Activated CD4-positive, alpha-beta T cell treated with anti-CD3 and anti-CD28 coated beads for 24 hours (primary cell): ENCODE measurements around the gene BST2.
A peak's percentile ranks its signal among the peaks of the same experiment; 100 is the strongest.
"Not testable (repeated sequence)": the region's sequence is repeated elsewhere in the genome, so short reads cannot be mapped to it uniquely, and the experiment has no call there.

Source experiments
- DNase-seq, 2 donors: peaks; one replicate each; pipeline ENCODE4 v3.0.0-alpha.2; 2020; ENCODE audit warnings: low read depth in 2 of 2

BST2 gene

DNA sequence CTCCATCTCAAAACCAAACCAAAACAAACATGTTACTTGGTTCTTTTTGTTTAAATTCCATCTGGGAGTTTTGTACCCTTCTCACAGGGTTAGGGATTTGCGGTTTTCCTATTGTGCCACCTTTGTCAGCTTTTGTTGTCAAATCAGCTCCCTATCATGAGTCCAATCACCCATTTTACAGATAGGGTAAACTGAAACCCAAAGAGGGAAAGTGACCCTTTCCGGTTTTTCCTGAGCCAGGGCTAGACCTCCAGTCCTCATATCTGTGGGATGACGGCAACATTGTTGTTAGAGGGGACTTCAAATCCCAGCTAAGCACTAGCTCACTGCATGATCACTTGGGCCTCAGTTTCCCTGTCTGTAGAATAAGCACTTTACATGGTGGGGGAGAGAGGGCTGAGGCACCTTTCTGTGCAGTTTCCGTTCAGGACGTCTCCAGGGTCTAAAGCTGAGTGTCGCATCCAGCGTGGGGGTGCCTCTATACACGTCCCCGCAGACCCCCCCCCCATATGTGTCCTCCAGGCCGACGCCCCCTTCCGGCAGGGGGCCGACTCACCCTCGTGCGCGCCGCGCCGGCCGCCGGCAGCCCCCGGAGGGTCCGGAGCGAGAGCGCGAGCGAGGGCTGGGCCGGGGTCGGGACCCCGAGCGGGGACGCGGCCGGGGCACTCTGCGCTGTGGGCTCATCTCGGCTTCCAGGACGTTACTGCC, 15.3 kb downstream of the BST2 start:
- no peak for DNase-seq

DNA sequence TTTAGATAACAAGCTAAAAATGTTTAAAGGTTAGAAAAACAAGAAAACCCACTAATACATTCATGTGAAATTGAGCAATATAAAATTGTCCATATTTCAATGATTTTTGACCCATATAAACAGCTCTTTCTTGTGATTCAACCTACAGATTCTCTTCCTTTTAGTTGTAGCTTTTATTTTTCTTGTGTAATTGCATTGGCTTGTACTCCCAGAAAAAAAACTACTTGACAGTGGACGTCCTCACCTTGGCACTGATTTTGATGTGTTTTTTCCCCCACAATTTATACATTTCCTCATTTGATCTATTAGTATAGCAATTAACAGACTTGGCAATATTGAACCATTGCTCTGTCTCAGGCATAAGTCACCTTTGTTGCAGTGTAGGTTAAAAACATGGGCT, 16.1 kb downstream of the BST2 start:
- no peak for DNase-seq

DNA sequence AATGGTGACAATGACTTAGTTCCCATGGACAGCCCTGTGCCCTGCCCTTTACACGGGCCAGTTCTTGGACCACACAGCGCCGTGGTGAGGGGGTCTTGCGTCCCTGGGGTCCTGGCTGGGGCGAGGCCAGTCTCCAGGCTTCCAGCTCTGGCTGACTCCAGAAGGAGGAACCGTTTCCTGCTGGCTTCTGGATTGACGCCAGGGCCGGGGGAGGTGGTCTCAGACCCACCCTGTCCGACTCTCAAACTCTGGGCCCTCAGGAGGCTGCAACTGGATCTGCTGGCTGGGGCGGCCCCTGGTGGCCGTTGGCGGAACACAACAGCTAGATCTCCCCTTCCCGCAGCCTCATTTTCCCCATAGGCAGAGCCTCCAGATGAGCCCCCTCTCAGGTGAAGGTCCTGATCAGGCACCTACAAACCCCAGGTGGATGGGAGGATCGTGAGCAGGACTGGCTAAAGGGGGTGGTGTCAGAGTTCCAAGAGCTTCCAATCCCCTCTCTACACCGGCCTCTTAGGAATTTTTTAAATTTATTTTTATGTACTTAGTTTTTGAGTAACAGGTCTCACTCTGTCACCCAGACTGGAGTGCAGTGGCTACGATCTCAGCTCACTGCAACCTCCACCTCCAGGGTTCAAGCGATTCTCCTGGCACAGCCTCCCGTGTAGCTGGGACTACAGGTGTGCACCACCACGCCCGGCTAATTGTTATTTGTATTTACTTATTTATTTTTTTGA, 19.4 kb downstream of the BST2 start:
- DNase-seq: peak; percentile 43 to 49

DNA sequence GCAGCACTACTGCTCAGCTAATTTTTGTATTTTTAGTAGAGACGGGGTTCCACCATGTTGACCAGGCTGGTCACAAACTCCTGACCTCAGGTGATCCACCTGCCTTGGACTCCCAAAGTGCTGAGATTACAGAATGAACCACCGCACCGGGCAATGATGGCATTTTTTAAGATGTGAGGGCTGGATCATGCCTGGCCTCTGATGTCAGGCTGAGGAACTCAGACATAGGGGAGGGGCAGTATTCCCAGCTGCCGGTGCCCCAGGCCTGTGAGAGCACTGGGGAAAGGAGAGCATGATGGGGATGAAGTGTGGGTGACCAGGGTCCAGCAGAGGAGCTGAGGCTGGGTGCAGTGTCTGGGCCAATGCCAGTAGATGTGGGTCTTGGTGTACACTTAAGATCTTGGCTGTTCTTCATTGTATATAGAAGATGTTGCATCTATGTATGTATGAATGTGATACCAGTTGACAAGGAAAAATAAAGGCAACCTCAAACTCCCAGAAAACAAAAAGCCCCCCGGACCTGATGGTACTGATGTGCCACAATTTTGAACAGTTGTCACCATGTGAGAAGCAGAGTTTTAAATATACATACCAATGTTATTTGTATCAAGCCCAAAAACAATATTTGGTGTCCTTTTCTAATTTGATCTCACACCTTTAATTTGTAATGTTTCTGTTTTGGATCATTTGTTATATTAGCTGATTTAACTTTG, 24.8 kb downstream of the BST2 start:
- no peak for DNase-seq

DNA sequence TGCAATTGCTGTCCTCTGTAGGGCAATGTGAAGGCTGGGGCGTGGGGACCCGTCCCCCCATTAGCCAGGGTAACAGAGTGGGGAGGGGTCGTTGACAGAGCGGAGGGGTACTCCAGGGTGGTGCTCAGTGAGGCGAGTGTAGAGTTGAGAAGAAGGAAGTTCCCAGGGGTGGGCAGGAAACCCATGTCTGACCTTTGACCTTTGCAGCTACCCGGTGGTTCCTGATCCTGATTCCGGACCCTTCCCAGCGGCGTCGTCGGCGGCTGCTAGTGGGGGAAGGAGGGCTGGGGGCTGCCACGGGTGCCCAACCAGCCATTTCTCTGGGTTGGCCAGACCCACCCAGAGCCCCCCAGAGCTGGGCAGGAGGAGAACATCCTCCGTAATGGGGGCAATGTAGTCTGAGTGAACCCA, 26.2 kb downstream of the BST2 start:
- DNase-seq: no peak

DNA sequence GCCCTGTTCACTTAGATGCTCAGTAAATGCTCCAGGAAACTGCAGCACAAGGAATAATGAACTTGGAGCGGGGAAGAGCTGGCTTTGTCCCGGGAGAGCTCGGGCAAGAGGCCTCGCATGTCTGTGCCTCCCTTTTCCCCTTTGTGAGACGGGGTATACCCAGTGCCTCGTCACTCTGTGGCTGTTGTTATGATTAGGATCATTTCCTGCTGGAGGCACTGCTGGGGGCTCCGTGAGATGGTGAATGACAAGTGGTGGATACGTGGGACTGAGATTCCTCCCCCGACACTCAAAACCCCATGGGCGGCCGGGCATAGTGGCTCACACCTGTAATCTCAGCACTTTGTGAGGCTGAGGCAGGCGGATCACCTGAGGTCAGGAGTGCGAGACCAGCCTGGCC, 27.2 kb downstream of the BST2 start:
- DNase-seq: no peak

DNA sequence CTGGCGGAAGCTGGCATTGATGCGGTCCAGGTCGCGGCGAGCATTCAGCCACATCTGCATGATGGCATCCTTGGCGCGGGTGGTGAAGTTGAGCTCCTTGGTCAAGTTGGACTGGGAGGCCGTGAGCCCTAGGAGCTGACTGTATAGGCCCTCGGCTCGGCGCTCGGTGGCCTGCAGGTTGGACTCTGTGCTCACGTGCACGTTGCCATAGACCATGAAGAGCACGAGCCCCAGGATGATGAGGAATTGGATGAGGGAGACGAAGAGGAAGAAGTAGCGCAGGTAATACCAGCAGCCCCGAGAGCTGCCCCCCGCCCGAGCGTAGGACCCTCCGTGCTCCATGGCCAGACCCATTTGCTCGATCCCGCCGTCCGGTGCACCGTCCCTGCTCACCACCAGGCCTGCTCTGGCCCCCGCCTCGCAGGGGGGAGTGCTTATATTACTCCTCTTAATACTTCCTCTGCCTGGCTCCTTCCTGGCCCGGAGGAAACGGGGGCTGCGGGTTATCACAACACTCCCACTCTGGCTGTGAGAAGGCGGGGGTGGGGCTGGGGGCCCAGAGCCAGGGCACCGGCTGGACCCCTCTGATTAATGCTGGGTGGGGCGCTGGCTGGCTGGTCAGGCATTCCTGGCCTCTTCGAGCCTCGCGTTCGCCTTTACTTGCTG, 28.4 kb downstream of the BST2 start, which contains the start of gene PLVAP:
TSS of gene PLVAP (minus strand) at position 408 of the 666 bp plus-strand sequence. CDS start at position 354, 54 bp downstream.
- DNase-seq: no peak

DNA sequence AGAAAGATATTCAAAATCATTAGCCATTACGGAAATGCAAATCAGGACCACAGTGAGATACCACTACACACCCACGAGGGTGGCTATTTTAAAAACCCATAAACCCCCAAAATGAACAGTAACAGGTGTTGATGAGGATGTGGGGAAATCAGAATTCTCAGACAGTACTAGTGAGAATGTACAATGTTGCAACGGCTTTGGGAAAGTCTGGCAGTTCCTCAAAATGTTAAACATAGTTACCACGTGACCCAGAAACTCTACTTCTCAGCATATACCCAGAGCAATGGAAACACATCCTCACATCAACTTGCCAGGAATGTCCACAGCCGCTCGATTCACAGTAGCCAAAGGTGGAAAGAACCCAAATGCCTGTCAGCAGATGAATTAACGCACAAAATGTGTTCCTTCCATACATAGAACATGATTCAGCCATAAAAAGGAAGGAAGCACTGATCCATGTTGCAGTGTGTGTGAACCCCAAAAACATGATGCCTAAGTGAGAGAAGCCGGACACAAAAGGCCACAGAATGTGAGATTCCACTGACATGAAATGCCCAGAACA, 35.3 kb downstream of the BST2 start:
- no peak for DNase-seq

DNA sequence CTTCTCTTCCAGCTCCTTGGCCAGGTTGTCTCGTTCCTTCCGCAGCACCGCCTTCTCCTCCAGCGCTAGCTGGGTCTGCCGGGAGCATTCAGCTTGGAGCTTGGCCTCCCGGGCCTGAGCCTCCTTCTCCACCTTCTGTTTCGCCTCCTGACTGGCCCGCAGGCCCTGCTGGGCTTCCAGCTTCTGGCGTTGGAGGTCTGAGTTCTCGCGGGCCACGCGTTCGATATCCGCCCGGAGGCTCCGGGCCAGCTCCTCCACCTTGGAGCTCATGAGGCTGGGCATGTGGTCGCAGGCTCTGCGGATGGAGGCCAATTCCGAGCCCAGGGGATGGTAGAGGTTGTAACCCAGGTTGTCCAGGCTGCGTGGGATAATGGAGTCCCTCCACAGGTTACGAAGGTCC, 40.1 kb downstream of the BST2 start:
- no peak for DNase-seq

DNA sequence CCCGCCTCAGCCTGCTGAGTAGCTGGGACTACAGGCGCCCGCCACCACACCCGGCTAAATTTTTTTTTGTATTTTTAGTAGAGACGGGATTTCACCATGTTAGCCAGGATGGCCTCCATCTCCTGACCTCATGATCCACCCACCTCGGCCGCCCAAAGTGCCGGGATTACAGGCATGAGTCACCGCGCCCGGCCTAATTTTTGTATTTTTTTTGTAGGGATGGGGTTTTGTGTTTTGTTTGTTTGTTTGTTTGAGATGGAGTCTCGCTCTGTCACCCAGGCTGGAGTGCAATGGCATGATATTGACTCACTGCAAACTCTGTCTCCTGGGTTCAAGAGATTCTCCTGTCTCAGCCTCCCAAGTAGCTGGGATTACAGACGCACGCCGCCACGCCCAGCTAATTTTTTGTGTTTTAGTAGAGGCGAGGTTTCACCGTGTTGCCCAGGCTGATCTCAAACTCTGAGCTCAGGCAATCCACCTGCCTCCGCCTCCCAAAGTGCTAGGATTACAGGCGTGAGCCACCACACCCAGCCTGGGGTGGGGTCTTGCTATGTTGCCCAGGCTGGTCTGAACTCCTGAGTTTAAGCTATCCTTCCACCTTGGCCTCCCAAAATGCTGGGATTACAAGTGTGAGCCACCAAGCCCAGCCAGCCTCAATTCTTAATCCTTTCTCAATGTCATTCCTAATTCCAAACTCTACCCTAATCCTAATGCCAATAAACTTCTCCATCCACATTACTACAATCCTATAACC, 41.4 kb downstream of the BST2 start:
- DNase-seq: not testable (repeated sequence)

DNA sequence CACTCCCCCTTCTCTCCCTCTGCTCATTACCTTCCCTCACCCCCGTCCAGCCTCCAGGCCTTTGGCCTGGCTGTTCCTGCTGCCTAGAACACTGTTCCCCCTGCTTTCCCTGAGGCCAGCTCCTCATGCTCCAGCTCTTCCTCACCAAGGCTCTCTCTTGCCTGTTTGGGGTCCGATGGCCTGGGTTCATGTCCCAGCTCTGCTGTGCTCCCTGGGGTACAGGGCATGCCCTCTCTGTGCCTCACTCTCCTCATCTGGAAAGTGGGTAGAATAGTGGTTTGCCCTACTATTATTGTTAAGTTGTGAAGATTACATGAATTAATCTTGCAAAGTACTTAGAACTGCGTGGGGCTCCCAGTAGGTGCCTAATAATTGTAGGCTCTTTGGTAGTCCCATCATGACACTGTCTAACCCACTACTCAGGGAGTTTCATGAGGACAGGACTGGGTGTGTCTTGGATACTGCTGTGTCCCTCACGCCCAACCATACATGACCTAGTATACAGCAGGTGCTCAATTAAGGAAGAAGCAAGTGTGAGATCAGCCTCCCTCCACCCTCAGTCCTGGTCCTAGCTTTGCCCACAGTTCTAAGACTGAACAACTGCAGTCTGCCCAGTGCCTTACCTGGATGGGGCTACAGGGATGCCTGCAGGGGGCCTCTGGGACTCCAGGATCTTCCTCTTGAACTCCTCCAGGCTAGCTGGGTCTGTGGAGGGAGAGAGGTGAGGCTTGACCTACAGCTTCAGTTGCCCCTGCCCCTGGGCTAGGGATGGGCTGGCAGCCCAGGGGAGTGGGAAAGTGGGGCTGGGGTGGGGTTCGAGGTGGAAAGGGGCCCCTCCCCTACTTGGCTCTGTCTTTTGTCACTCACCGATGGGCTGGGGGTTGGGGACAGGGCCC, 45.3 kb downstream of the BST2 start:
- DNase-seq: no peak

DNA sequence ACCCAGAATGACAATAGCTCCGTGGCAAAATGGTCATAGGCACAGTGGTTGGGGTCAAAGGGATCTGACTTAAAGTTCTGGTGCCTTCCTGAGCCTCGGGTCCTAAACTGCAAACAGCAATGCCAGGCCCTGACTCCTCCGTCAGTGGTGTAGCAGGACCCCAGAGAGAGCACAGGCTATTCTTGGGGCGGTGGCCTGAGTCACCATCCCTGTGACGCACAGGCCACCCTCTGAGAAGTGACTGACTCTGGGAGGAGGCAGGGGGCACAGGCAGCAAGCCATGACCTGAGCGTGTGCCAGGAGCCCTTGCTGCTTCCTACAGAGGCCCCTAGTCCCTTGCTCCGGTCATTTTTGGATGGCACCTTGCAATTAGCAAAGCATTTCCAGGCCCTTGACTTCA, 47.0 kb downstream of the BST2 start:
- DNase-seq: no peak

DNA sequence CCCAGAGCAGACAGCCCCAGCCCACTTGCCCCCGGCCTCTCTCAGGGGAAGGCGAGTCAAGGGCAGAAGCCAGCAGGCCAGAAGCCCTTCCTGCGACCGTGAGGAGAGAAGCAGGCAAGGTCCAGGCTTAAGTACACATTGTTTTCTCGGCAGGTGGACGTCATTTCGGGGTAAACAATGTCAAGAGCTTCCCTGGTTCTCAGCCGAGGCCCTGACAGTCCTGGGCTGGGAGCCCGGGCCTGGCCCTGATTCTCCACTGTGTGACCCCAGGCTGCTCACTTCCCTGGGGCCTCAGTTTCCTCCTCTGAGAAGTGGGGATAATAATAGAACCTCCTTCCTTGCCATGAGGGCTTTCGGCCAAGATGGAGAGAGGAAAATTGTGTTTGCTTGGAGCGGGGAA, 47.7 kb downstream of the BST2 start:
- no peak for DNase-seq

DNA sequence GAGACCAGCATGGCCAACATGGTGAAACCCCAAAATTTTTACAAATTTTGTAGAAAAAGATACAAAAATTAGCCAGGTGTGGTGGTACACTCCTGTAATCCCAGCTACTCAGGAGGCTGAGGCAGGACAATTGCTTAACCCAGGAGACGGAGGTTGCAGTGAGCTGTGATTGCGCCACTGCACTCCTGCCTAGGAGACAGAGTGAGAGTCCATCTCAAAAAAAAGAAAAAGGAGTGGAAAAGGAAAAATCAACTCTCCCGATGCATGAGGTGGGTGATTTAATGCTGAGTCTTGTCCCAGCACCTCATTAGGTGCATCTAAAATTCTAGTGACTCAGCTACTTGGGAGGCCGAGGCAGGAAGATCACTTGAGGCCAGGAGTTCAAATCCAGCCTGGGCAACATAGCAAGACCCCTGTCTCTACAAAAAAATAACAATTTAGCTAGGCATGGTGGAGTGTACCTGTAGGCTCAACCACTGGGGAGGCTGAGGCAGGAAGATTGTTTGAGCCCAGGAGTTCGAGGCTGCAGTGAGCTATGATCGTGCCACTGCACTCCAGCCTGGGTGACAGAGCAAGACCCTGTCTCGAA, 48.3 kb downstream of the BST2 start:
- DNase-seq: no peak

DNA sequence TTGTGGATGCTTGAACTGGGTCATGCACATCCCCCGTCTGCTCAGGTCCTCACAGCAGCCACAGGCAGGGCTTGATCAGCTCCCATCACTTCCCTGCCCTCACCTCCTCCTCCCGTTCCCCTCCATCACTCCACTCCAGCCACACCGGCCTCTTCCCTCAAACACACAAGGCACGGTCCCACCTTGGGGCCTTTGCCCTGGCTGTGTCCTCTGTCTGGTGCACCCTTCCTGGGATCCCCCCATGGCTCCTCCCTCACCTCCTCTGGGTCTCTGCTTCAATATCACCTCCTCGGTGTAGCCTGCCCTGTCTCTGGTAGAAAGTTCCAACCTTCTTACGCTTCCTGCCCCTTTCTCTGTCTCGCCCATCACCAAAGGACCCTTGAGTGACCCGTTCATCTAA, 52.0 kb downstream of the BST2 start:
- no peak for DNase-seq
